Stimulated activated CD4-positive, alpha-beta T cell treated with anti-CD3 and anti-CD28 coated beads, TNF-alpha, amount 100 ng/mL, for 24 hours (primary cell): ENCODE results near the gene ALPK3.

Experiments used
- DNase-seq, 3 experiments: peaks; one replicate each; pipeline ENCODE4 v3.0.0-alpha.2; 2020; ENCODE audit warnings: low read depth in 3 of 3

ALPK3 gene, protein sequence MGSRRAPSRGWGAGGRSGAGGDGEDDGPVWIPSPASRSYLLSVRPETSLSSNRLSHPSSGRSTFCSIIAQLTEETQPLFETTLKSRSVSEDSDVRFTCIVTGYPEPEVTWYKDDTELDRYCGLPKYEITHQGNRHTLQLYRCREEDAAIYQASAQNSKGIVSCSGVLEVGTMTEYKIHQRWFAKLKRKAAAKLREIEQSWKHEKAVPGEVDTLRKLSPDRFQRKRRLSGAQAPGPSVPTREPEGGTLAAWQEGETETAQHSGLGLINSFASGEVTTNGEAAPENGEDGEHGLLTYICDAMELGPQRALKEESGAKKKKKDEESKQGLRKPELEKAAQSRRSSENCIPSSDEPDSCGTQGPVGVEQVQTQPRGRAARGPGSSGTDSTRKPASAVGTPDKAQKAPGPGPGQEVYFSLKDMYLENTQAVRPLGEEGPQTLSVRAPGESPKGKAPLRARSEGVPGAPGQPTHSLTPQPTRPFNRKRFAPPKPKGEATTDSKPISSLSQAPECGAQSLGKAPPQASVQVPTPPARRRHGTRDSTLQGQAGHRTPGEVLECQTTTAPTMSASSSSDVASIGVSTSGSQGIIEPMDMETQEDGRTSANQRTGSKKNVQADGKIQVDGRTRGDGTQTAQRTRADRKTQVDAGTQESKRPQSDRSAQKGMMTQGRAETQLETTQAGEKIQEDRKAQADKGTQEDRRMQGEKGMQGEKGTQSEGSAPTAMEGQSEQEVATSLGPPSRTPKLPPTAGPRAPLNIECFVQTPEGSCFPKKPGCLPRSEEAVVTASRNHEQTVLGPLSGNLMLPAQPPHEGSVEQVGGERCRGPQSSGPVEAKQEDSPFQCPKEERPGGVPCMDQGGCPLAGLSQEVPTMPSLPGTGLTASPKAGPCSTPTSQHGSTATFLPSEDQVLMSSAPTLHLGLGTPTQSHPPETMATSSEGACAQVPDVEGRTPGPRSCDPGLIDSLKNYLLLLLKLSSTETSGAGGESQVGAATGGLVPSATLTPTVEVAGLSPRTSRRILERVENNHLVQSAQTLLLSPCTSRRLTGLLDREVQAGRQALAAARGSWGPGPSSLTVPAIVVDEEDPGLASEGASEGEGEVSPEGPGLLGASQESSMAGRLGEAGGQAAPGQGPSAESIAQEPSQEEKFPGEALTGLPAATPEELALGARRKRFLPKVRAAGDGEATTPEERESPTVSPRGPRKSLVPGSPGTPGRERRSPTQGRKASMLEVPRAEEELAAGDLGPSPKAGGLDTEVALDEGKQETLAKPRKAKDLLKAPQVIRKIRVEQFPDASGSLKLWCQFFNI (N-terminal part only)

DNA sequence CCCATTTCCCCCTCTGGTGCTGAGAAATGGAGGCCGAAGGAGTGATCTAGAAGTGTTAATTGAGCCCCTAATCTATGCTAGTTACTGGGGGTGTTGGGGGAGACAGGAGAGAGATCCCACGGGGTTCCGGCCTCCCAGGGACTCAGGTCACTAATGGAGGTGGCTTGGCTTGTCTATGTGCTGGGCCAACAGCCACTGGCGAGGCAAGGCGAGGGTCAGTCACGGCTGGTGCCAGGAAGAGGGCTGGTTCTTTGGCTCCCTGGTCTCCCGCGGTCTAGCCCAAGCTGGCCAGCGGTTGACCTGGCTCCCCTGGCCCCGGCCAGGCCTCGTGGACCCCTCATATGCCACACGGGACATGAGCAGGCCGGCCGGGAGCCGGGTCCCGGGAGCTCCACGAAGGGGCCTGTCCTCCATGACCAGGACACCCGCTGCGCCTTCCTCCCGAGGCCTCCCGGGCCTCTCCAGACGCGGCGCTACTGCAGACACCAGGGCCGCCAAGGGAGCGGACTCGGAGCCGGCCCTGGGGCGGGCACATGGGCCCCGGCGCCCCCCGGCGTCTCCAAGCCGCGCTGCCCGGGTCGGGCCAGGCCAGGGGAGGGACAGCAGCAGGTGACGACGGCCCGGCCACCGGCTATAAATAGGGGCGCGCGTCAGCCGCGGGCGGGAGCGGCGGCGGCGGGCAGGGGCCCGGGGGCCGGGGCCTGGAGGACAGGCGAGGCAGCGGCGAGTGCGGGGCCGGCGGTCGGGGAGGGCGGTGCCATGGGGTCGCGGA, at the start of gene ALPK3:
ALPK3 (plus strand) TSS at position 663 of the 772 bp plus-strand sequence; CDS start at position 760, 97 bp downstream.
- DNase-seq, result no peak

DNA sequence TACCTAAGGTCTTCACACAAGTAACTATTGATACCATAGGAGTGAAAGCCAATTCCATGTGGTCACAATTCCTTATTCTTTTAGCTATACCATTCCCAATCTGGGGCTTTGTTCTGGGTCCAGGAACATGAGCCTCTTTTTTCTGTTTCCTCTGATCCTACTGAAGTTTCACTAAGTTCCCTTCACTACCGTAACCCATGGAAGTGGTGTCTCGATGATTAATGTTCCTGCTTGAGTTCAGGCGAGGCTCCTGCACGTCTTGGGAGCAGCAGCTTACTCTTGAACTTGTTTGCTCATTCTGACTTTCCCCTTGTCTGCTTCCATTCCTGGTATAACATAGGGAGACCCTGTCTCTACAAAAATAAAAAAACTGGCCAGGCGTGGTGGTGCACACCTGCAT, 45.1 kb upstream of the ALPK3 start:
- DNase-seq, result no peak

DNA sequence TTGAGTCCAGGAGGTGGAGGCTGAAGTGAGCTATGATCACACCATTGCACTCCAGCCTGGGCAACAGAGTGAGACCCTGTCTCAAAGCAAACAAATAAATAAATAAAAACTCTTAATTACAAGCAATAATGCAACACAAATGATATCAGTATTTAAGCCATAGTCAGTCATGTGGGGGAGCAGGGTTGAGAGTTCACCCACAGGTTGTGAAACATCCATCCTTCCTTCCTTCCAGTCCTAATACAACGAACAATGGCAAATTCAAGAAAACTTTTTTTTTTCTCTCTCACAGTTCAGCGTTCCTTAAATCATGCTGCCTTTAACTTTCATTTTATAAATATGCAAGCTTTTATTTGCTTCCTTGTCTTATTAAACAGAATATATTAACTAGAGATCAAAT, 44.7 kb upstream of the ALPK3 start:
- no peak for DNase-seq

DNA sequence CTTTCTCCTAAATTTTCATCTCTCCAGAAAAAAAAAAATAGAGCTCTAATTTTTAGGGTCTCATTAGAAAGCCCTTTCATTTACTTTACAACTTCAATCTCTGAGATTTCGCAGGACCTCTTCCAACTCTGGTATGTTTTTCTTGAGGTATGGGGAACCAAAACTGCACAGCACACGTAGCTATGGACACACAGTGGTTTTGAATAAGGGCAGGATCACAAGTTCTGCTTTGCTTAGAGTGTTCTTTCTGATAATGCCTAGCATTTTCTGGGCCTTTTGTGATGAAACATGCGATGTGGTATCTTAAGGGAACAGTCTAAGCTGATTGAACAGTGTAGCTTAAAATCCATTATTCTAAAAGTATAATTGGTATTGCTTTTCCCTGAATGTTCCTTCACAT, 43.4 kb upstream of the ALPK3 start:
- no peak for DNase-seq

DNA sequence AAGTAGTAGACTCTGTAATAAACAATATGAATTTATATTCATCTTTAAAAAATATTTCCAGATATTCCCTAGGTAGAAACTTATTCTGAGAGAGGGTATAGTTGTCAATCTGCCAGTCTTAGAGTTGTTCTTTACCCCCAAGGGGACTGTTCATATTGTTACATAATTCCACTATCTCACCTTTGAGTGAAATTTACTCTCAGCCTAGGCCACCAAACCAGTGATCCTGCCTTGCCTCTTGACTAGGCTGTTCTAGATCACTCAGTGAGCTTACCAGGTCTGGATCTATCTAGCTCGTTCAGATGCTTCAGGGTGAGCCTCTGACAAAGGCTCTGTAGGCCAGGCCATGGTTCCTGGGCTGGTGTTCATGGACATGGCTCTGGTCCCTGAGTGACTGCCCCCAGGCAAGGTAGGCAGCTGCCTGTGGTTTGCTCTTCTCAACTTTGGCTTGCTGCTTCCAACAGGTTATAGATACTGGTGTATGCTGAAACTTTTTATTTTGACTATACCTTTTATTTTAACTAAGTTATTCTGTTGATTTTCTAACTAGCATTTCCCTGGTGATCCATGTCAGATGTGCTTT, 41.2 kb upstream of the ALPK3 start:
- no peak for DNase-seq

DNA sequence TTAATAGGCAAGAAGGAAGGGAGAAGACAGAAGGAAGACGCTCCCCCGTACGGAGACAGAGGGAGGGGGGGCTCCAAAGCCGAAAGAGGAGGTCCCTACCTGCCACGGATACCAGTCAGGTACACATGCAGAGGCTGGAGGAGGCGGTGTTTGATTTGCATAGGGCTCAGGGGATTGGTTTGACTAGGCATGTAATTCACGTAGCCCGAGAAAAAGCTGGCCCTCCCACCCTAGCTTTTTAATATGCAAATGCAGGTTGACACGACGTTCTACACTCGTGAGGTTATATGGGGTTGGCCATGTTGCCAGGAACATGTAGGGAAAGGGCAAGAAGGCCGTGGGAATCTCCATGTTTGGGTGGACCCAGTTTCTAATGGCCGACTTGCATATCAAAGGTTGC, 39.0 kb upstream of the ALPK3 start:
- no peak for DNase-seq

DNA sequence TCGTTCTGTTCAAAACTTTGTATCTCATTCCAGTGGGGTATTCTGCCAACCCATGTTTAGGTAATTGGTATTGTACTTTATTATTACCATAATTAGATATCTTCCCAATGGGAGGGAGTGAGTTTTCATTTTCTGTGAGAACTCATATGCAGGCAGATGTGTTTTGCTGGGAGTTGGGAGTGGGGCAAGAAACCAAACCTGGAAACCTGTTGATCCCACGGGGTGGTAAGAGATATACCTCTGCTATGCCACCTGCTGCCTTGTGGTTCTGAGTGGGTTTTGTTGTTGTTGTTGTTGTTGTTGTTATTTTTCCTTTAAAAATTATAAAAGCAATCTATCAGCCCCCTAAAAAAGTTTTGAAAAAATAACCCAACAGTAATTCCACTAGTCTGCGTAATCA, 36.7 kb upstream of the ALPK3 start:
- no peak for DNase-seq

DNA sequence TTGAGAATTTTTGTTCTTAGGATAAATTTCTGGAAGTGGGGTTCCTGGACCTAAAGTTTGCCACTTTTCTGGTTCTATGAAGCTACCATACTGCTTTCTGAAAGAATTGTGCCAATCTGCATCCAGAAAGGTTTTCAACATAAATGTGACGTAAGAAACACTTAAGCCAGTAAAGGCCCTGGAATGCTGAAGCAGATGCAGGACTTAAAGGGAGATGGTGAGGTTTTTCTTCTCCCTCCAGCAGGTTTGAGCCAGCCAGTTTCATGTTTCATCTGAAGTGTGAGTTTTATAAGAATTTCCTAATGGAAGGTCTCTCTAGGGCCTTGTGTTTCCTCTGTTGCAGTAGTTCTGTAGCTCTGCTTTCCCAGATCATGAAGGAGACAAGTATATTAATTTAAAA, 35.7 kb upstream of the ALPK3 start:
- DNase-seq, result no peak

DNA sequence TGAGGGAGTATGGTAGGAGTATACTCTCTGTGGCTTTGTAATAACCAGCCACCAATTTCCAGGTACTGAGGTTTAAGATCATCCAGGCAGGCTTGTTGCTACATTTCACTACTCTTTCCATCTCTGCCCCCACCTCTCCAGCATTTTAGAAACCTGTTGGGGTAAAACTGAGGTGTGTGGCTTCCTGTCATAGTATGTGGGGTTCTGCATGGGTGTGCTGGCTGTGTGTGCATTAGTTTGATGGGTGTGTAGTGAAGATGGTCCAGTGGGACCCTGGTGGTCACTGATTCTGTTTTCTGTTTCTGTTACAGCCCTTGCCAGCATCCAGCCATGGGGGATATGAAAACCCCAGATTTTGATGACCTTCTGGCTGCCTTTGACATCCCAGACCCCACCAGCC, 34.8 kb upstream of the ALPK3 start:
- DNase-seq, result no peak

DNA sequence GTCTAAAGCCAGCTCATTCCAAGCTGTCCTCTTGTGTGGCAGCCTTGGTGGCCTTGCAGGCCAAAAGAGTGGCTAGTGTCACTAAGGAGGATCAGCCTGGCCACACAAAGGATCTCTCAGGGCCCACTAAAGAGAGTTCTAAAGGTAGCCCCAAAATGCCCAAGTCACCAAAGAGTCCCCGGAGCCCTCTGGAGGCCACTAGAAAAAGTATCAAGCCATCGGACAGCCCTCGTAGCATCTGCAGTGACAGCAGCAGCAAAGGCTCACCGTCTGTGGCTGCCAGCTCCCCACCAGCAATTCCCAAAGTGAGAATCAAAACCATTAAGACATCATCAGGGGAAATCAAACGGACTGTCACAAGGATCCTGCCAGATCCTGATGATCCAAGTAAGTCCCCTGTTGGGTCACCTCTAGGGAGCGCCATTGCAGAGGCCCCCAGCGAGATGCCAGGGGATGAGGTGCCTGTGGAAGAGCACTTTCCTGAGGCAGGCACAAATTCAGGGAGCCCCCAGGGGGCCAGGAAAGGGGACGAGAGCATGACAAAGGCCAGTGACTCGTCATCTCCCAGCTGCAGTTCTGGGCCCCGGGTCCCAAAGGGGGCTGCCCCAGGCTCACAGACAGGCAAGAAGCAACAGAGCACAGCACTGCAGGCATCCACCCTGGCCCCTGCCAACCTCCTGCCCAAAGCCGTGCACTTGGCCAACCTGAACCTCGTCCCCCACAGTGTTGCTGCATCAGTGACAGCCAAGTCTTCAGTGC, 33.5 kb upstream of the ALPK3 start:
- DNase-seq, result no peak

DNA sequence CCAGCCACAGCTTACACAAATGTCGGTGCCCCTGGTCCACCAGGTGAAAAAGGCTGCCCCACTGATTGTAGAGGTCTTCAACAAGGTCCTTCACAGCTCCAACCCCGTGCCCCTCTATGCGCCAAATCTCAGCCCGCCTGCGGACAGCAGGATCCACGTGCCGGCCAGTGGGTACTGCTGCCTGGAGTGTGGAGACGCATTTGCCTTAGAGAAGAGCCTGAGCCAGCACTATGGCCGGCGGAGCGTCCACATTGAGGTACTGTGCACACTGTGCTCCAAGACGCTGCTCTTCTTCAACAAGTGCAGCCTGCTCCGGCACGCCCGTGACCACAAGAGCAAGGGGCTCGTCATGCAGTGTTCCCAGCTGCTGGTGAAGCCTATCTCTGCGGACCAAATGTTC, 32.9 kb upstream of the ALPK3 start:
- DNase-seq, result no peak

DNA sequence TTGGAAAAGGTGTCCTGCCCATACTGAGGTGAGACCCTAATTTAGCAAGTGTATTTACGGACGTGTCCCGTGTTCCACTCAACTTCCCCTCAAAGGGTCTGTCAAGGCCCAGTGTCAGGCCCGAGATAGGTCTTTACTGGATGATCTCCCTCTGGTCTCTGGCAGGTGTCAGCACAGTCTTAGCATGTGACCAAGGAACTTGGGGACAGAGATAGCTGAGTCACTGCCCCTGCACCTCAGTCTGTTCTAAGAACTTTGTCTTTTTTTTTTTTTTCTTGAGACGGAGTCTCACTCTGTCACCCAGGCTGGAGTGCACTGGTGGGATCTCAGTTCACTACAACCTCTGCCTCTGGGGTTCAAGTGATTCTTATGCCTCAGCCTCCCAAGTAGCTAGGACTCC, 32.1 kb upstream of the ALPK3 start:
- no peak for DNase-seq

DNA sequence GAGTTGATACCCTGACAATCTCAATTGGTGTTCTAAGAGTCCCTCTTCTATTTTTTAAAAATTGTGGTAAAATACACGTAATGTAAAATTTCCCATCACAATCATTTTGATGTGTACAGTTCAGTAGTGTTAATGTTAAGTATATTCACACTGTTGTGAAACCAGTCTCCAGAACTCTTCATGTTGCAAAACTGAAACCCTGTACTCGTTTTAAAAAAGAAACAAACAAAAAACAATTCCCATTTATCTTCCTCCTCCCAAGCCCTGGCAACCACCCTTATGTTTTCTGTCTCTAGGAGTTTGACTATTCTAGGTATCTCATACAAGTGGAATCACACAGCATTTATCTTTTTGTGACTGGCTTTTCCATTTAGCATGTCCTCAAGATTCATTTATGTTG, 28.7 kb upstream of the ALPK3 start:
- no peak for DNase-seq

DNA sequence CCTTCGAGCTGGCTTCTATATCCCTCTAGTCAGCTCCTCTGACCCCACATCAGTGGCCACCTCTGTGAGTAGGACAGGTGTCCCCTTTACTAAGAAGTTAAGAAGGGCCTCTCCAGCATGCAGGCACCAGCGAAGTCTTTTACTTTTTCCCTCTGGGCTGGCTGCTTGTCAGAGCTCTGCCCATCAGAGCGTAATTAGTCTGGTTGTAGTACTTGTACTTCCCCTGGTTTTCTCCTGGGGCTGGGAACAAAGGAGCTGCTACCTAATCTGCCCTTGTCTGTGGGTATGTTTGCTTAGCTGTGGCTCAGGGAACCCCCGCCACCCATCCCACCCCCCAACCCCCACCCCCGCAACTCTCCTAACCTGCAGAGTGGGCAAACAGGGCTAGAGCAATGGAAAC, 27.4 kb upstream of the ALPK3 start:
- DNase-seq, result no peak

DNA sequence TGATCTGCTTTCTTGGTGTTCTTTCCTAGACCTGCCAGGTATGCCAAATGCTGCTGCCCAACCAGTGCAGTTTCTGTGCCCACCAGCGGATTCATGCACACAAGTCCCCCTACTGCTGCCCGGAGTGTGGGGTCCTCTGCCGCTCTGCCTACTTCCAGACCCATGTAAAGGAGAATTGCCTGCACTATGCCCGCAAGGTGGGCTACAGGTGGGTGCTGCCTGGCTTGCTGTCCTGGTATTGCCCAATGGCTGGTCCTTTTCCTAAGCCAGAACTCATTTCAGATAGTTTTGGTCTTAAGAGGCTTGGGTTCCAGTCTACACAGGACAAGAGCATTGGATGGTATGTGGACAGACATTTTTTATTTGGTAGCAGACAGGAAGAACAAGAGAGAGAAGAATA, 26.5 kb upstream of the ALPK3 start:
- no peak for DNase-seq

DNA sequence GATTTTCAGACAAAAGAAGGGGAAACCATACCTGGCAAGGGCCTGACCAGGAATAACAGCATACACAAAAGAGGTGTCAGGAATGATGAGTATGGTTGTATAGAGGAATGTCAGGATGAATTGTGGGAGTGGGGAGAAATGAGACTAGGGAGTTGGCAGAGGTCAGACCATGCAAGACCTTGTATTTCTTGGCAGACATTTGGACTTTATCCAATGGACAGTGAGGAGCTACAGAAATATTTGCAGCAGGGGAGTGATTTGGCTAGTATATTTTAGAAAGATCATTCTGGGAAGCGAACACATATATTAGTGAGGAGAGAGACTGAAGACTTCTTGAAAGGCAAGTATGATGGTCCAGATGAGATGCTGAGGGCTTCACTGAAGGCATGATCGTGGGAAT, 25.4 kb upstream of the ALPK3 start:
- no peak for DNase-seq

DNA sequence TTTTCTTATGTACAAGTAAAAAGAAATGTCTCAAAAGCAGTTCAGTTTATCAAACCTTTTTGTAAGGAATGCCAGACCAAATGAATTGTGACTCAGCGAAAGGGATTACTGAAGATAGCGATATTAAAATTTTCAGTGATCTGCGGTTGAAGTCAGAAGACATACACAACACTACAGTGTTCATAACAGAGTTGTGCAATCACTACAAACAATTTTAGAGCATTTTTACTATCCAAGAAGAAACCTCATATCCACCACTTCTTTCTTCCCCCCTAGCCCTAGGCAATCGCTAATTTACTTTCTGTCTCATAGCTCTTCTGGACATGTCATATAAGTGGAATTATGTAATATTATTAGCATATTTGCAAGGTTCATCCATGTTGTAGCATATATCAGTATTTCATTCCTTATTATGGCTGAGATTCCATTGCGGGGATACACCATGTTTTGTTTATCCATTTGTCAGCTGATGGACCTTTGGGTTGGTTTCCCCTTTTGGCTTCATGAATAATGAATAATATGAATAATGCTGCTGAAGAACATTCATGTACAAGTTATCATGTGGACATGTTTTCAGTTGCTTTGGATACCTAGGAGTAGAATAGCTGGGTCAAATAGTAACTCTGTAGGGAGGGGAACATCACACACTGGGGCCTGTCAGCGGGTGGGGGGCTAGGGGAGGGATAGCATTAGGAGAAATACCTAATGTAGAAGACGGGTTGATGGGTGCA, 23.6 kb upstream of the ALPK3 start:
- no peak for DNase-seq

DNA sequence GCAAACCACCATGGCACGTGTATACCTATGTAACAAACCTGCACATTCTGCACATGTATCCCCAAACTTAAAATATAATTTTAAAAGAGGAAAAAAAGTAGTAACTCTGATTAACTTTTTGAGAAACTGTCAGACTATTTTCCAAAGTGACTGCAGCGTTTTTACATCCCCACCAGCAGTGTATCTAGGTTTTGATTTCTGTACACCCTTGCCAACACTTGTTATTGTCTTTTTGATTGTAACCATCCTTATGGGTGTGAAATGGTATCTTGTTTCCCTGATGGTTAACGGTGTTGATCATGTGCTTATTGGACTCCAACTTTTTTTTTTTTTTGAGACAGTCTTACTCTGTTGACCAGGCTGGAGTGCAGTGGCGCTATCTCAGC, 23.0 kb upstream of the ALPK3 start:
- DNase-seq, result no peak

DNA sequence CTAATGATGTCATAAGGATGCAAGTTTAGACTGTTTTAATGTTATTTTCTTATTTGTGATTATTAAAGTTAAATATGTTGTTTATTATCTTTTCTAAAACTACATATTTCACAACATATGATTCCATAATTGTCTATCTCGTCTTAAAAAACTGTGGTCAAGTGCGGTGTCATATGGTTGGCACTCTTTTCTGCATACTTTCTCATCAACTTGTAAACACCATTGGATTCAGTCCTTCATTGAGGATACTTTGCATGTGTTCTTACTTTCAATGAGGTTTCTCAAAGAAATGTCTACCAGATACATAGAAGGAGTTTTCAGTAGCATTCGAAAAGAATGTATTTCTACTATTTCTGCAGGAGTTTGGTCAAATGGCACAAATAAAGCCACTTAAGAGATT, 22.0 kb upstream of the ALPK3 start:
- DNase-seq, result no peak

DNA sequence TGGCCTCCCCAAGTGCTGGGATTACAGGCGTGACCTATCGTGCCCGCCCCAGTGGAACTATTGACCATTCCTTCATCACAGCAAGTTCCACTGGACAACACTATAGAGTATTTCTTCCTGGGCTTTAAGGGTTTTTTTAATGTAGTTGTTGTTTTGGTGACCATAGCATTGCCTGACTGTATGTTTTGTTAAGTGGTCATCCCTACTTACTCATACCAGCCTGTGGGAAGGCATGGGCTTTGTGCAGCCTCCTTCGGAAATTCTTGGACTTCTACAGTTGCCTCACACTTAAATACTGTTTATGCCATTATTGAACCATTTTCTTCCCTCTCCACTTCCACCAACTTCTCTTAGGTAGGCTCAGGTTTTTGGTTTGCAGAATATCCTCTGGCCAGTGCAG, 19.9 kb upstream of the ALPK3 start:
- no peak for DNase-seq
